GM13977 (cell line): ENCODE results near the gene CMTM7.

ENCODE experiments used
- DNase-seq: peaks from one replicate; pipeline ENCODE4 v3.0.0; 2012; ENCODE audit warnings: low spot score
- CTCF ChIP-seq: IDR thresholded peaks from 2 replicates; pipeline ENCODE4 v1.5.1; 2012; ENCODE audit warnings: mild to moderate bottlenecking, control low read depth; ENCODE audit not compliant: insufficient read depth; ENCODE audit errors: extremely low read depth, missing control alignments
- in situ Hi-C: fragments of 300-500 bp; cut with MboI; formaldehyde crosslinking; loops from one replicate; pipeline ENCODE4 v1.12.0; 2022; ENCODE audit warnings: low sequenced_read_pairs, low pct_unique_long_range_greater_than_20kb, mixed read lengths, inconsistent platforms; ENCODE audit not compliant: unreplicated experiment

CMTM7 gene

DNA sequence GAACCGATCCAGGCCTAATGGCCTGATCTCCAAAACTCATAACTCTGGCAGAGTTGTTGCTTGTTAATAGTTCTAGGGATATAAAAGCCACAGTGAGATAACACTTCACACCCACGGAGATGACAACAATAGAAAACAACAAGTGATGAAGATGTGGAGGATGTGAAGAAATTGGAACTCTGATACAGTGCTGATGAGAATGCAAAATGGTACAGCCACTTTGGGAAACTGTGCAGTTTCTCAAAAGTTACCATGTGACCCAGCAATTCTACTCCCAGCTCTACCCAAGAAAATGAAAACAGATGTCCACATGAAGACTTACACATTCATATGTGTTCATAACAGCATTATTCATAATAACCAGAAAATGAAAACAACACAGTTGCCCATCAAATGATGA lies 3.8 kb downstream of the CMTM7 start:
- no peak for TF ChIP-seq CTCF
- DNase-seq, result no peak
- in situ Hi-C loops, result no loop called here

- DNase-seq, result no peak
- in situ Hi-C loops, result no loop called here
- TF ChIP-seq CTCF, result no peak
Observed at GRCh38 chr3:32397941-32398340, 6.3 kb downstream of the CMTM7 start.

- DNase-seq, result no peak
- in situ Hi-C loops, result no loop called here
- TF ChIP-seq CTCF, result no peak
Observed at GRCh38 chr3:32398531-32398930, 6.9 kb downstream of the CMTM7 start.

- in situ Hi-C loops, result no loop called here
- peak; percentile 58 for DNase-seq
Observed at GRCh38 chr3:32399030-32399620, 7.5 kb downstream of the CMTM7 start.

DNA sequence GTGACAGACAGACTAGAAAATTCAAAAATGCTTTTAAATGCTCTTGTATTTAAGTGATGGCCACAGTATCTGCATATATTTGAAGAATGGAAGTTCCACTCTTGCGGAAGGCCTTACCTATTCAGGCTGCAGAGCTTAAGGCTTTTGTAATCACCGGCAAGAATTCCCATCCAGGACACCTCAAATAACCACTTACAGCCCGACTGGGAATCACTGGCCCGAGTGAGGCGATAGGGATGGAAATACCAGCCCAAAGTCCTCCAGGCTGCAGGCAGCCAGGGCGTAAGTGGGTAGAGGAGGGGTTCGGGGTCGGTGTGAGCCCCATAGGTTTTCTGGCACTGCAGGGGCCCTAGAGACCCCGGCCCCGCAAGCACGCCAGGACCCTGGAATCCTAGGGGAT lies 9.5 kb downstream of the CMTM7 start:
- TF ChIP-seq CTCF, result no peak
- no peak for DNase-seq
- in situ Hi-C loops, result no loop called here

More at GRCh38 chr3:32399030-32399620, 7.5 kb downstream of the CMTM7 start:
- TF ChIP-seq CTCF, result peak; percentile 60

DNA sequence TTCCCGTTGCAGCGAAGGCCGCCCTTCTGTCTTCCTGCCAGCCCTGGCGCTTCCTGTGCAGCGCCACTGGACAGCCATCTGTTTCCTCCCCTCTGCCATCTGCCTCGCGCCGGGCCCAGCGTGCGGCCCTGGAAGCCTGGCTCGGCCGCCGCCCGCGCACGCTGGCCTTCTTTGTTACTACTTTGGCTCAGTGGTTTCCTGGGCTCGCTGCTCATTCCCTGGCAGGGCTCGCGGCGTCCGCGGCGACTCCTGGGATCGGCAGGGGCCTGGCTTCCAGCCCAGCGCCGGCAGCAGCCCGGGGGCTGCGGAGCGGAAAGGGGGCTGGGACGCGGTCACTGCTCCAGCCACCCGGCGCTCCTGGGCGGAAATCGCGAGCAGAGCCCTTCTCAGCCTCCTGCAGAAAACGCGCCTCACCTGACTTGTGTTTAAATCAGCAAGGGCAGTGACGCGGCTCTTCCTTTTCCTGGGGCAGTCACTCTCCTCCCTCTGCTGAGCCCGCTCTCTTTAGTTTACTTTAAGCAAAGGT lies 10.0 kb downstream of the CMTM7 start:
- no peak for TF ChIP-seq CTCF
- in situ Hi-C loops, result no loop called here
- DNase-seq, result peak; percentile 61

- in situ Hi-C loops, result no loop called here
- no peak for DNase-seq
- TF ChIP-seq CTCF, result no peak
Observed at GRCh38 chr3:32403663-32404062, 12.0 kb downstream of the CMTM7 start.
